MM.1S (cell line): ENCODE measurements around the gene KRTAP1-4.

Experiments
- DNase-seq: peaks from one replicate; pipeline ENCODE4 v3.0.0-alpha.2; 2015
- H2AFZ ChIP-seq: fragments of 300-600 bp; sonication (generic); 2 replicates; pipeline ENCODE4 v1.6.0; 2016; ENCODE audit warnings: antibody characterized with exemption, low read length
- H3F3A ChIP-seq: fragments of 300-600 bp; sonication (generic); 2 replicates; pipeline ENCODE4 v1.6.1; 2016; ENCODE audit warnings: mild to moderate bottlenecking, antibody characterized with exemption, low read length, moderate library complexity, mixed read lengths; ENCODE audit not compliant: insufficient read depth
- H3K27ac ChIP-seq: fragments of 300-600 bp; sonication (generic); 2 replicates; pipeline ENCODE4 v1.5.1; 2016; ENCODE audit warnings: mild to moderate bottlenecking, low read length
- H3K27me3 ChIP-seq: fragments of 300-600 bp; sonication (generic); replicated peaks from 2 replicates; pipeline ENCODE4 v1.6.0; 2016; ENCODE audit warnings: low read length; ENCODE audit not compliant: insufficient read depth
- H3K36me3 ChIP-seq: fragments of 300-600 bp; sonication (generic); replicated peaks from 2 replicates; pipeline ENCODE4 v1.6.1; 2016; ENCODE audit warnings: mild to moderate bottlenecking, low read length, mixed read lengths; ENCODE audit not compliant: insufficient read depth
- H3K4me1 ChIP-seq: fragments of 300-600 bp; sonication (generic); 2 replicates; pipeline ENCODE4 v1.6.1; 2016; ENCODE audit warnings: low read length, mixed read lengths
- H3K4me2 ChIP-seq: fragments of 300-600 bp; sonication (generic); 2 replicates; pipeline ENCODE4 v1.6.0; 2016; ENCODE audit warnings: low read depth, low read length
- H3K4me3 ChIP-seq: fragments of 300-600 bp; sonication (generic); 2 replicates; pipeline ENCODE4 v1.5.1; 2016; ENCODE audit warnings: low read length, mixed read lengths
- H3K79me2 ChIP-seq: fragments of 300-600 bp; sonication (generic); 2 replicates; pipeline ENCODE4 v1.6.1; 2016; ENCODE audit warnings: mixed run types, low read length, mixed read lengths
- H3K9ac ChIP-seq: fragments of 300-600 bp; sonication (generic); 2 replicates; pipeline ENCODE4 v1.6.1; 2016; ENCODE audit warnings: low read length, mixed read lengths
- H3K9me2 ChIP-seq: fragments of 300-600 bp; sonication (generic); replicated peaks from 2 replicates; pipeline ENCODE4 v1.6.1; 2016; ENCODE audit warnings: mild to moderate bottlenecking, low read length, mixed read lengths; ENCODE audit not compliant: insufficient read depth
- H3K9me3 ChIP-seq: fragments of 300-600 bp; sonication (generic); replicated peaks from 2 replicates; pipeline ENCODE4 v1.6.1; 2016; ENCODE audit warnings: mild to moderate bottlenecking, low read length, mixed read lengths; ENCODE audit not compliant: insufficient read depth
- H4K20me1 ChIP-seq: fragments of 300-600 bp; sonication (generic); 2 replicates; pipeline ENCODE4 v1.6.1; 2016; ENCODE audit warnings: mild to moderate bottlenecking, low read length, moderate library complexity, mixed read lengths; ENCODE audit not compliant: insufficient read depth
- CTCF ChIP-seq: fragments of 300-600 bp; sonication (generic); IDR thresholded peaks from 2 replicates; pipeline ENCODE4 v1.5.1; 2016; ENCODE audit warnings: antibody characterized with exemption, low read length, mixed read lengths
- EZH2 ChIP-seq: fragments of 300-600 bp; sonication (generic); optimal IDR thresholded peaks from 2 replicates; pipeline ENCODE3; 2017; ENCODE audit warnings: low read depth, mild to moderate bottlenecking, antibody characterized with exemption, low read length, mixed read lengths
- EZH2phosphoT487 ChIP-seq: fragments of 300-600 bp; sonication (generic); IDR thresholded peaks from 2 replicates; pipeline ENCODE4 v1.6.1; 2018; ENCODE audit warnings: antibody characterized with exemption, low read length

Gene KRTAP1-4

DNA sequence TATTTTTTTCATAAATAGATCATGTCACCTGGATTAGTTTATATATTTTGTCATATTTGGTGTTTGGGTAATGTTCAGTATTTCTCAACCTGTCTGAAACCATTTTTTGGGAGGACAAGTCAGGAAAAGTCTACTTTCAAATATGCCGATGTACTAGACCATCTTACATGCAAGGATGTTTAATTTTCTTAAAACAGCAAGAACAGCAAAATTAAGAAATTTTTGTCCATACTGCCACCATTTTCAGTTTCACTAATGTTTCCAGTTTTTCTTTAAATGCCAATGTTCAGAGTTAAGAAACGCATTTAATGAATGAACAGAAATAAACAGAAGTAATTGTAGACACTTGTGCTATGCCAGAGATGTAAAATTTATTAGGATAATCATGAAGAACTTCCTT lies 36.9 kb downstream of the KRTAP1-4 start:
- H3K9me3 ChIP-seq = no peaks in the 10 kb centered on the region
- H3K4me1 ChIP-seq = no peaks in the 10 kb centered on the region
- no peak overlapping the region for H2AFZ ChIP-seq
- TF ChIP-seq EZH2phosphoT487 (no peak), EZH2 (no peak), CTCF (no peak)
- H3K4me2 ChIP-seq = no peak overlapping the region
- no peaks in the 10 kb centered on the region for H3K9me2 ChIP-seq
- no peak overlapping the region for H3K27ac ChIP-seq
- no peaks in the 10 kb centered on the region for H3K27me3 ChIP-seq
- no peaks in the 10 kb centered on the region for H4K20me1 ChIP-seq
- no peaks in the 10 kb centered on the region for H3K36me3 ChIP-seq
- no peak for DNase-seq
- H3K79me2 ChIP-seq = no peaks in the 10 kb centered on the region
- H3K4me3 ChIP-seq = no peak overlapping the region
- no peak overlapping the region for H3K9ac ChIP-seq
- no peaks in the 10 kb centered on the region for H3F3A ChIP-seq

- H2AFZ ChIP-seq = no peak overlapping the region
- DNase-seq = no peak
- no peaks in the 10 kb centered on the region for H3K9me3 ChIP-seq
- no peak overlapping the region for H3K9ac ChIP-seq
- no peak overlapping the region for H3K4me2 ChIP-seq
- H3K4me3 ChIP-seq = no peak overlapping the region
- H3K36me3 ChIP-seq = no peaks in the 10 kb centered on the region
- no peaks in the 10 kb centered on the region for H3F3A ChIP-seq
- H3K79me2 ChIP-seq = no peaks in the 10 kb centered on the region
- no peaks in the 10 kb centered on the region for H3K27me3 ChIP-seq
- H3K4me1 ChIP-seq = no peaks in the 10 kb centered on the region
- TF ChIP-seq EZH2phosphoT487 = no peak
- TF ChIP-seq EZH2 = no peak
- no peak for TF ChIP-seq CTCF
- H3K27ac ChIP-seq = no peak overlapping the region
- H4K20me1 ChIP-seq = no peaks in the 10 kb centered on the region
- H3K9me2 ChIP-seq = no peaks in the 10 kb centered on the region
These were observed 37.3 kb downstream of the KRTAP1-4 start for GRCh38 chr17:40992666-40993065.

DNA sequence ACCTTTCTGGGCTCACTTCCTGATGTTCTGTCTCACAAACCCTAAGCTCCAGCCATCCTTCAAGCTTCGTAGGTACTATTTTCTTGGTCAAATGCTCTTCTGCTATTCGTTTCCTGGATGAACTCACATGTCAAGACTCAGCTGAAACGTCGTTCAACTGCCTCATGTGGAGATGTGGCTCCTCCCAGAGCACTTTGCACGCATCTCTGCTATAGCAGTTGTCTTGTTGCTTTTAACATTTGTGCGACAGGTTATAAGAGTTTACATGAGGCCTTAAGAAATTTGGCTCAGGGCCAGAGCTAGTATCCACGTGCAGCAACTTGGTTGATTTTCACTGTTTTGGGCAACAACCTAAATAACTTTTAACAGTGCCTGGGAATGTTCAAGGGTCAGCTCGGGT lies 43.1 kb downstream of the KRTAP1-4 start:
- Histone ChIP-seq H3K4me1 (no peaks in the 10 kb centered on the region), H3K27me3 (no peaks in the 10 kb centered on the region; the same call in 1 of the 2 replicates), H3K4me2 (no peak overlapping the region), H3K9me3 (no peaks in the 10 kb centered on the region), H3K4me3 (no peak overlapping the region), H4K20me1 (no peaks in the 10 kb centered on the region), H3F3A (no peaks in the 10 kb centered on the region), H3K9ac (no peak overlapping the region), H3K79me2 (no peaks in the 10 kb centered on the region), H3K36me3 (no peaks in the 10 kb centered on the region), H2AFZ (0 out of 2 replicates have a peak overlapping the region, but pooled peaks have one; percentile 9), H3K27ac (no peak overlapping the region), H3K9me2 (no peaks in the 10 kb centered on the region)
- no peak for DNase-seq
- TF ChIP-seq CTCF = no peak
- no peak for TF ChIP-seq EZH2
- no peak for TF ChIP-seq EZH2phosphoT487
